PC-3 (cell line): ENCODE measurements around the gene PRTFDC1. TPM values are rescaled to one million over a fixed set of nuclear protein-coding genes. Genes with fewer than 3 reads are reported as not detected.

Experiments
- ATAC-seq: fragments of 200-7000 bp; cut with Tn5 transposase; 2 replicates; pipeline ENCODE4 v1.9.1; 2020; ENCODE audit warnings: mild to moderate bottlenecking, moderate library complexity
- BruUV-seq: library from RNA; stranded (reverse); fragments of 400-500 nt; replicated peaks from 2 replicates; lab custom pipeline; 2021; lab: Mats Ljungman, UMichigan
- CTCF ChIA-PET: fragments of 300-600 bp; sonication (Branson Sonifier 250); formaldehyde crosslinking; loops from one replicate; lab custom pipeline; 2022; ENCODE audit warnings: antibody characterized with exemption; lab: Charles Lee
- POLR2A ChIA-PET: fragments of 300-600 bp; sonication (Branson Sonifier 250); formaldehyde crosslinking; loops from one replicate; lab custom pipeline; 2022; ENCODE audit warnings: antibody characterized with exemption; ENCODE audit not compliant: unreplicated experiment; lab: Charles Lee
- DNase-seq: peaks from one replicate; pipeline ENCODE4 v3.0.0-alpha.2; 2015
- H2AFZ ChIP-seq: fragments of 300-600 bp; sonication (generic); 2 replicates; pipeline ENCODE4 v1.6.0; 2016; ENCODE audit warnings: antibody characterized with exemption, low read length
- H3F3A ChIP-seq: fragments of 300-600 bp; sonication (generic); one replicate; pipeline ENCODE4 v1.6.0; 2017; ENCODE audit warnings: antibody characterized with exemption, low read length, control low read depth, mild to moderate bottlenecking; ENCODE audit not compliant: unreplicated experiment
- H3K27ac ChIP-seq: fragments of 300-600 bp; sonication (generic); 2 replicates; pipeline ENCODE4 v1.5.1; 2016; ENCODE audit warnings: mild to moderate bottlenecking, low read length
- H3K27me3 ChIP-seq: fragments of 300-600 bp; sonication (generic); 2 replicates; pipeline ENCODE4 v1.6.1; 2016; ENCODE audit warnings: low read length, mixed read lengths
- H3K36me3 ChIP-seq: fragments of 300-600 bp; sonication (generic); 2 replicates; pipeline ENCODE4 v1.6.1; 2016; ENCODE audit warnings: low read depth, mixed run types, low read length, mixed read lengths
- H3K4me1 ChIP-seq: fragments of 300-600 bp; sonication (generic); 2 replicates; pipeline ENCODE4 v1.5.1; 2016; ENCODE audit warnings: low read length; ENCODE audit not compliant: insufficient read depth
- H3K4me2 ChIP-seq: fragments of 300-600 bp; sonication (generic); 2 replicates; pipeline ENCODE4 v1.6.0; 2016; ENCODE audit warnings: low read length
- H3K4me3 ChIP-seq: fragments of 300-600 bp; sonication (generic); 2 replicates; pipeline ENCODE4 v1.5.1; 2016; ENCODE audit warnings: mild to moderate bottlenecking, low read length, mixed read lengths
- H3K79me2 ChIP-seq: fragments of 300-600 bp; sonication (generic); 2 replicates; pipeline ENCODE4 v1.6.1; 2017; ENCODE audit warnings: low read length, mixed read lengths
- H3K9ac ChIP-seq: fragments of 300-600 bp; sonication (generic); 2 replicates; pipeline ENCODE4 v1.6.0; 2016; ENCODE audit warnings: mild to moderate bottlenecking, low read length
- H3K9me2 ChIP-seq: fragments of 300-600 bp; sonication (generic); replicated peaks from 2 replicates; pipeline ENCODE4 v1.6.1; 2016; ENCODE audit warnings: mixed run types, low read length, mixed read lengths
- H3K9me3 ChIP-seq: fragments of 300-600 bp; sonication (generic); 2 replicates; pipeline ENCODE4 v1.6.1; 2016; ENCODE audit warnings: low read length, mixed read lengths
- H4K20me1 ChIP-seq: fragments of 300-600 bp; sonication (generic); 2 replicates; pipeline ENCODE4 v1.6.1; 2016; ENCODE audit warnings: low read length, mixed read lengths
- CTCF ChIP-seq: fragments of 300-600 bp; sonication (generic); conservative IDR thresholded peaks from 2 replicates; pipeline ENCODE4 v1.5.1; 2017; ENCODE audit warnings: antibody characterized with exemption, low read depth, mild to moderate bottlenecking, low read length
- EZH2 ChIP-seq: fragments of 300-600 bp; sonication (generic); IDR thresholded peaks from one replicate; pipeline ENCODE4 v1.6.1; 2017; ENCODE audit warnings: antibody characterized with exemption, mild to moderate bottlenecking, low read length; ENCODE audit not compliant: unreplicated experiment
- EZH2phosphoT487 ChIP-seq: fragments of 300-600 bp; sonication (generic); IDR thresholded peaks from 2 replicates; pipeline ENCODE4 v1.6.1; 2018; ENCODE audit warnings: mild to moderate bottlenecking, antibody characterized with exemption, low read length, borderline replicate concordance
- intact Hi-C: fragments of 100-400 bp; cut with micrococcal nuclease; formaldehyde crosslinking; loops from 2 replicates; pipeline ENCODE4 v1.9.0; 2023
- total RNA-seq: library from RNA; depleted of rRNA; stranded (reverse); fragments of >200 nt; gene quantifications from 2 replicates; pipeline ENCODE4 v1.2.3, GENCODE V29; 2014

Gene PRTFDC1
- total RNA-seq, 1 experiment from 2014 or later: 10.2 TPM

DNA sequence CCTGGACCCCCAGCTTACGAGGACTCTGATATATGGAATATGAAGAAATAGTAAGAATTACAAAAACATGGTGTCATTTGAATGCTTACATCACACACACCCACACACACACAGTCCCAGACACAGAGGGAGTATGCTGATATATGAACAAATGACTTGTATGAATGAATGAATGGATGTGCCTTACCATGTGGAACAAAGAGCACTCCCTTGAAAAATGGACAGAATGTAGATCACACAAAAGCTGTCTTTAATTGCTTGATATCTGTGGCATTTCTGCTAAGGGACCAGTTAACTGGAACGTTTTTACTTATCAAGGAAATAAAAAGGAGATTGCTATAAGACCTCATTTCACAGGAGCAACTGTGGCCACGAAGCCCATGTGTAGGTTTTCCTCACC, 46.0 kb downstream of the PRTFDC1 start:
- intact Hi-C loops: no loop called here
- DNase-seq: no peak

DNA sequence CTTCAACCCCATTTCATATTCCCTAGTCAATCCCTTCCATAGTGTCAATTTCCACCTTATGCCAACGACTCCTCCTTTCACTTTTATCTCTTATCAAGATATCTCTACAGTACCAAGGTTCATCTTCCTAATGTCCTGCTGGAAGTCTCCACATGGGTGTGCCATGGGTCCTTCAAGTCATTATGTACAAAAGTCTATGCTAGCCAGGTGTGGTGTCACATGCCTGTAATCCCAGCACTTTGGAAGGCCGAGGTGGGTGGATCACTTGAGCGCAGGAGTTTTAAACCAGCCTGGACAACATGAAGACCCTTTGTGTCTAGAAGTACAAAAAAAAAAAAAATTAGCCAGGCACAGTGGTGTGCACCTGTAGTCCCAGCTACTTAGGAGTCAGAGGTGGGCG, 47.6 kb downstream of the PRTFDC1 start:
- ChIA-PET CTCF (no interaction called here), POLR2A (no interaction called here)
- Histone ChIP-seq H3K4me3 (no peak overlapping the region), H3K4me1 (peaks cover 30% of the 10 kb centered on the region), H3K27me3 (no peaks in the 10 kb centered on the region), H3K27ac (no peak overlapping the region), H3K79me2 (no peaks in the 10 kb centered on the region), H3F3A (no peaks in the 10 kb centered on the region), H3K9me2 (no peaks in the 10 kb centered on the region), H3K36me3 (no peaks in the 10 kb centered on the region), H3K4me2 (no peak overlapping the region), H2AFZ (no peak overlapping the region), H4K20me1 (no peaks in the 10 kb centered on the region), H3K9ac (no peak overlapping the region), H3K9me3 (no peaks in the 10 kb centered on the region)
- TF ChIP-seq EZH2 (no peak), CTCF (no peak), EZH2phosphoT487 (no peak)
- BruUV-seq: no TSS peak
- intact Hi-C loops: loop anchor here (5.0 kb wide), 3 partner anchors 38 to 263 kb away; partner anchors contain the start of gene ARHGAP21
- DNase-seq: no peak
- no peak for ATAC-seq

More for the DNA sequence above, 46.0 kb downstream of the PRTFDC1 start:
- Histone ChIP-seq H3K4me3 (no peak overlapping the region), H3K9ac (no peak overlapping the region), H3K27me3 (no peaks in the 10 kb centered on the region), H3K79me2 (no peaks in the 10 kb centered on the region), H3K27ac (no peak overlapping the region), H3K9me2 (no peaks in the 10 kb centered on the region), H3K36me3 (no peaks in the 10 kb centered on the region), H3F3A (no peaks in the 10 kb centered on the region), H3K4me1 (peaks cover 24% of the 10 kb centered on the region), H2AFZ (no peak overlapping the region), H3K9me3 (no peaks in the 10 kb centered on the region), H4K20me1 (no peaks in the 10 kb centered on the region), H3K4me2 (no peak overlapping the region)
- no TSS peak for BruUV-seq
- CTCF ChIA-PET: no interaction called here
- no peak for ATAC-seq
- POLR2A ChIA-PET: no interaction called here
- TF ChIP-seq CTCF (no peak), EZH2 (no peak), EZH2phosphoT487 (no peak)

DNA sequence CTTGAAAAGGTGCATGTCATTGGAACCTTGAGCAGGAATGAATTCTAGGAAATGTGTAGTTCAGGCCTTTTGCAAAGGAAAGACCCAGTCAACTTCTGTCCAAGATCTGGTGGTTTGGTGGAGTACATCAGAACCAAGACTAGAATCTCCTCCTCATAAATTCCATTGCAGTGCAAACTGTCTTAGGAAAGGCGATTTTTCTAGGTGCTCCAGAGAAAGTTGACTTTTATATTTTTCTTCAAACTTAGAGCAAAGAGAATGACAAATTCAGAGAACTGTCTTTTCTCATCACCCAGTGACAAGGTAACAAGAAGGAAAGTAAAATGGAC, 50.0 kb downstream of the PRTFDC1 start:
- H3K36me3 ChIP-seq: no peaks in the 10 kb centered on the region
- peaks cover 21% of the 10 kb centered on the region for H3K4me1 ChIP-seq
- CTCF ChIA-PET: interaction anchor here (0.7 kb wide), 2 partner anchors 76 to 108 kb away, joined by 3 to 4 read pairs; no protein-coding TSS in a partner anchor
- peak overlapping the region; percentile 73 for H3K4me2 ChIP-seq
- no peaks in the 10 kb centered on the region for H3K9me2 ChIP-seq
- no peaks in the 10 kb centered on the region for H3F3A ChIP-seq
- H3K27ac ChIP-seq: peak overlapping the region; percentile 93
- no peak overlapping the region for H2AFZ ChIP-seq
- peak overlapping the region; percentile 49; the same call in 1 of the 2 replicates for H3K9ac ChIP-seq
- DNase-seq: no peak
- H4K20me1 ChIP-seq: no peaks in the 10 kb centered on the region
- no peak overlapping the region for H3K4me3 ChIP-seq
- no peaks in the 10 kb centered on the region for H3K79me2 ChIP-seq
- H3K9me3 ChIP-seq: no peaks in the 10 kb centered on the region
- POLR2A ChIA-PET: interaction anchor here (0.6 kb wide), 1 partner anchor 12 kb away, joined by 7 read pairs; no protein-coding TSS in a partner anchor
- TF ChIP-seq EZH2: no peak
- no peak for TF ChIP-seq CTCF
- TF ChIP-seq EZH2phosphoT487: no peak
- intact Hi-C loops: loop anchor here (5.0 kb wide), 3 partner anchors 35 to 260 kb away; partner anchors contain the start of gene ARHGAP21
- no peaks in the 10 kb centered on the region for H3K27me3 ChIP-seq
- BruUV-seq: no TSS peak
- no peak for ATAC-seq
